ENCODE results near the gene VPS37B.

GRCh38 chr12:122899887-122900286 lies 4.0 kb upstream of the VPS37B start:
- TF ChIP-seq MXI1 (IDR thresholded peaks at IDR 0.05; ENCODE audit: low read depth, low read length) (no peak), CTCF (IDR thresholded peaks at IDR 0.05) (no peak), TEAD4 (IDR thresholded peaks at IDR 0.05; ENCODE audit: borderline replicate concordance, insufficient read depth) (no peak), TAF1 (IDR thresholded peaks at IDR 0.05; ENCODE audit: borderline replicate concordance, low read depth, low read length) (no peak), POLR2AphosphoS5 (IDR thresholded peaks at IDR 0.05; ENCODE audit: low read depth, low read length) (no peak), RAD21 (IDR thresholded peaks at IDR 0.05; ENCODE audit: low read length) (no peak), RFX5 (IDR thresholded peaks at IDR 0.05; ENCODE audit: low read length) (no peak), SMC3 (IDR thresholded peaks at IDR 0.05; ENCODE audit: low read depth, low read length) (no peak), SIN3A (IDR thresholded peaks at IDR 0.05; ENCODE audit: borderline replicate concordance, low read depth, low read length) (no peak), GATA2 (CRISPR knock-in tag; IDR thresholded peaks at IDR 0.05) (no peak), EP300 (IDR thresholded peaks at IDR 0.05; ENCODE audit: borderline replicate concordance in 1 of 2, low read depth in 1 of 2, low read length in 1 of 2) (no peak)
- TF ChIP-seq, protein P1, sequence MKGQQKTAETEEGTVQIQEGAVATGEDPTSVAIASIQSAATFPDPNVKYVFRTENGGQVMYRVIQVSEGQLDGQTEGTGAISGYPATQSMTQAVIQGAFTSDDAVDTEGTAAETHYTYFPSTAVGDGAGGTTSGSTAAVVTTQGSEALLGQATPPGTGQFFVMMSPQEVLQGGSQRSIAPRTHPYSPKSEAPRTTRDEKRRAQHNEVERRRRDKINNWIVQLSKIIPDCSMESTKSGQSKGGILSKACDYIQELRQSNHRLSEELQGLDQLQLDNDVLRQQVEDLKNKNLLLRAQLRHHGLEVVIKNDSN (IDR thresholded peaks at IDR 0.05; ENCODE audit: borderline replicate concordance, low read depth) = no peak
- TF ChIP-seq, protein P2, sequence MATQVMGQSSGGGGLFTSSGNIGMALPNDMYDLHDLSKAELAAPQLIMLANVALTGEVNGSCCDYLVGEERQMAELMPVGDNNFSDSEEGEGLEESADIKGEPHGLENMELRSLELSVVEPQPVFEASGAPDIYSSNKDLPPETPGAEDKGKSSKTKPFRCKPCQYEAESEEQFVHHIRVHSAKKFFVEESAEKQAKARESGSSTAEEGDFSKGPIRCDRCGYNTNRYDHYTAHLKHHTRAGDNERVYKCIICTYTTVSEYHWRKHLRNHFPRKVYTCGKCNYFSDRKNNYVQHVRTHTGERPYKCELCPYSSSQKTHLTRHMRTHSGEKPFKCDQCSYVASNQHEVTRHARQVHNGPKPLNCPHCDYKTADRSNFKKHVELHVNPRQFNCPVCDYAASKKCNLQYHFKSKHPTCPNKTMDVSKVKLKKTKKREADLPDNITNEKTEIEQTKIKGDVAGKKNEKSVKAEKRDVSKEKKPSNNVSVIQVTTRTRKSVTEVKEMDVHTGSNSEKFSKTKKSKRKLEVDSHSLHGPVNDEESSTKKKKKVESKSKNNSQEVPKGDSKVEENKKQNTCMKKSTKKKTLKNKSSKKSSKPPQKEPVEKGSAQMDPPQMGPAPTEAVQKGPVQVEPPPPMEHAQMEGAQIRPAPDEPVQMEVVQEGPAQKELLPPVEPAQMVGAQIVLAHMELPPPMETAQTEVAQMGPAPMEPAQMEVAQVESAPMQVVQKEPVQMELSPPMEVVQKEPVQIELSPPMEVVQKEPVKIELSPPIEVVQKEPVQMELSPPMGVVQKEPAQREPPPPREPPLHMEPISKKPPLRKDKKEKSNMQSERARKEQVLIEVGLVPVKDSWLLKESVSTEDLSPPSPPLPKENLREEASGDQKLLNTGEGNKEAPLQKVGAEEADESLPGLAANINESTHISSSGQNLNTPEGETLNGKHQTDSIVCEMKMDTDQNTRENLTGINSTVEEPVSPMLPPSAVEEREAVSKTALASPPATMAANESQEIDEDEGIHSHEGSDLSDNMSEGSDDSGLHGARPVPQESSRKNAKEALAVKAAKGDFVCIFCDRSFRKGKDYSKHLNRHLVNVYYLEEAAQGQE (IDR thresholded peaks at IDR 0.05; ENCODE audit: low read depth, low read length) = no peak

Measured in SK-N-SH (cell line).